HG02642 (cell line): ENCODE results near the gene VPREB3.
A peak's percentile ranks its signal among the peaks of the same experiment; 100 is the strongest.

Experiments
- ATAC-seq: cut with Tn5 transposase; IDR thresholded peaks from one replicate; pipeline ENCODE4 v1.9.1; 2021; ENCODE audit warnings: mild to moderate bottlenecking; ENCODE audit not compliant: unreplicated experiment, poor library complexity

VPREB3 gene

GRCh38 chr22:23767673-23768548, 13.7 kb upstream of the VPREB3 start, which contains the start of gene CHCHD10:
TSS of gene CHCHD10 (minus strand) at chr22:23767972. CDS start at chr22:23767874, 98 bp downstream.
- ATAC-seq, result peak; percentile 53

DNA sequence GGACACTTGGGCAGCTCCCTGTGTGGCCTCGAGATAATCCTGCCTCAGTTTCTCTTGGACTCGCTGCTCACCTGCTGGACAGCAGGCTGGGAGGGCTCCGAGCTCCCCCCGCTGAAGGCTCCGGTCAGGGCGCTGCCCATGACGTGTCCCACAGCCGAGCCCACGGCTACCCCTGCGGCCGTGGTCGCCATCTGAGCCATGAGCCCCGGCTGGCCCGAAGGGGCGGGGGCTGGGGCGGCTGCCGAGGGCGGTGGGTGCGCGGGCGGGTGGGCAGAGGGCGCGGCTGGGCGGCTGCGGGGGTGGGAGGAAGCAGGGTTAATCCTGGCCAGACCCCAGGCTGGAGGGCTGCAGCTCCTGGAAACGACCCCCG, 13.1 kb upstream of the VPREB3 start:
- no peak for ATAC-seq

GRCh38 chr22:23764899-23765881, 11.0 kb upstream of the VPREB3 start:
- no peak for ATAC-seq

DNA sequence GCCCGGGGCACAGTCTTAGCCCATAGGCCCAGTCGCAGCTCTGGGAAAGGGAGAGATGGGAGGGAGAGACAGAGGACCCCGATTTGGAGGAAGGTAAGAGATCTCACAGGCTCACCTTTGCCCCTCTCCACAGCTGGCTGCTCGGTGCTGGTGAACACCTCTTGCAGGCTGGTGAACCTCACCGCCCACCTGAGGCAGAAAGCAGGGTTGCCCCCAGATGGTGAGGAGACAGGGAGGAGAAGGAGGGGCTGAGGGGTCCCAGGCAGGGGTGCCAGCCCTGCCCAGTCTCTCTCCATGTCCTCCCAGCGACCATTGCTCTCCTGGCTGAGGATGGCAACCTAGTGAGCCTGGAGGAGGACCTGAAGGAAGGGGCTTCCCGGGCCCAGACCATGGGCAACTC, 9.7 kb upstream of the VPREB3 start:
- ATAC-seq, result no peak

DNA sequence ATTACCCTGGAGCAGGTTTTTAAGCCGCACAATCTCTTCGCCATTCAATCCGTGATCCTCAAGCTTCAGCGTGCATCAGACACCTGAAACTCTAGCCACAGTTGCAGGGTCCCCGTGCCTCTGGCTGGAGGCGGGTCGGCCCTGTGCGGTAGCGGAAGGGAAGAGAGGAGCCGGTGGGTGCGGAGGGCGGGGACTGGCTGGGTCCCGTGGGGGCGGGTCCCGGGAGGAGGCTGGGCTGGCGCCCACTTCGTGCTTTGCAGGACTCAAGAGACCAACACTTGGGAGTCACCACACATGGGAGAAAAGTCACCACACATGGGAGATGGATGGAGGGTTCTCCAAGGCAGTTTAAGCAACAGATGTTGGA, 9.3 kb upstream of the VPREB3 start:
- no peak for ATAC-seq

- no peak for ATAC-seq
Observed at GRCh38 chr22:23762842-23763578, 8.8 kb upstream of the VPREB3 start, which contains the start of gene C22orf15. TSS of gene C22orf15 (plus strand) at chr22:23762990. CDS start at chr22:23763307, 317 bp downstream.

- ATAC-seq, result no peak
Observed at GRCh38 chr22:23760056-23760455, 5.8 kb upstream of the VPREB3 start.

- ATAC-seq, result no peak
Observed at GRCh38 chr22:23759566-23759965, 5.3 kb upstream of the VPREB3 start.

GRCh38 chr22:23756891-23757290, 2.7 kb upstream of the VPREB3 start:
- ATAC-seq, result no peak

DNA sequence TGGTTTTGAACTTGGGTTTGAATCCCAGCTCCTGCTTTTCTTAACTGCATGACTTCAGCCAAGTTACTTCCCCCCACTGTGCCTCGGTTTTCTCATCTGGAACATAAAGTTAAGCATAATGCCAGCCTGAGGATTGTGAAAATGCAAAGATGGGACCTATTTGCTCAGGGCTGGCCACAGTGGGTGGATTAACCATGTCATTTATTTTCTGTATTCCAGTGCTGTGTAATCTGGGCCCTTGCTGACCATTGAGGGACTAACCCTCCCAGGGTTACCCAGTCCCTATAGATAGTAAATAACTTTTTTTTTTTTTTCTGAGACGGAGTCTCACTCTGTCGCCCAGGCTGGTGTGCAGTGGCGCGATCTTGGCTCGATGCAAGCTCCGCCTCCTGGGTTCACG, 1.5 kb upstream of the VPREB3 start:
- no peak for ATAC-seq

- no peak for ATAC-seq
Observed at GRCh38 chr22:23754980-23755636, 883 bp upstream of the VPREB3 start.

- ATAC-seq, result no peak
Observed at GRCh38 chr22:23753385-23753784, 840 bp downstream of the VPREB3 start.

- no peak for ATAC-seq
Observed at GRCh38 chr22:23752750-23753149, 1.5 kb downstream of the VPREB3 start.

GRCh38 chr22:23752090-23752691, 2.0 kb downstream of the VPREB3 start:
- ATAC-seq, result no peak

- peak; percentile 17 for ATAC-seq
Observed at GRCh38 chr22:23751441-23751996, 2.7 kb downstream of the VPREB3 start.

DNA sequence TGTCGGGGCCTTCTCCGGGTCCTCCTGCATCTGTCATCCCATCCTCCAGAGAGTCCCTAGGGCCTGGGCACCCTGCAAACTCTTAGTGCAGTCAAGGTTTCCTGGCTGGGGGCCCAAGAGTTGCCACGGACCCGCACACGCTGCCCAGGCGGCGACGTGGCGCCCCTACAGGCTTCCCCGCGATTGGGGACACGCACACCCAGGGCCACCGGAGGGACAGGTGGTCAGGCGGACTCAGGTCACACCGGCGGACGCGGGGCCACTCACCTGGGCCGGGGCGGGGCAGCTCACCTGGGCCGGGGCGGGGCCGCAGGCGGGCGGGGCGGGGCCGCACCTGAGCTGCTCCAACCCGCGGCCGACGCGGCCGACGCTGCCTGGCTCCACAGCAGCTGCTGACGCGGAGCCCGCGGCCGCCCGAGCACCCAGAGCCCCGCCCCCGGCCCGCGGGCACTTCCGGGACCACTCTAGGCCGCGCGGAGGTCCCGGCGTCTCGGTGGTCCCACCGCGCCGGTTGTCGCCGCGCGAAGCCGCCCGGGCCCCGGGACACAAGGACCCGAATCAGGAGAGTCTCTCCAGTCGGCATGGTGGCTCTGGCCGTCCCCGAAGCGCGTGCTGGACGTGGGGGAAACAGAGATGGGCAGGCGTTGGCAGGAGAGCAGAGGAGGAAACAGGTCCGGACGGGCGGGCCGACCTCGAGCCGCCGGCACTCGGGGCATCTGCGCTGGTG, 3.3 kb downstream of the VPREB3 start, which contains the start of gene ZNF70:
ZNF70 (minus strand) TSS at position 399 of the 727 bp plus-strand sequence. CDS start 5,972 bp downstream, outside the sequence.
- ATAC-seq, result peak; percentile 79

GRCh38 chr22:23750367-23750713, 3.9 kb downstream of the VPREB3 start:
- ATAC-seq, result no peak

GRCh38 chr22:23749841-23750301, 4.4 kb downstream of the VPREB3 start:
- no peak for ATAC-seq
